Testis (tissue), 2 donors: ENCODE results near the gene IQCC.

Experiments used
- POLR2A ChIP-seq: fragments of 450-650 bp; IDR thresholded peaks from one replicate; pipeline ENCODE4 v1.6.1; 2017; ENCODE audit warnings: antibody characterized with exemption, mild to moderate bottlenecking, moderate library complexity
- TF ChIP-seq, protein P1 (sequence below), 3 experiments: fragments of 450-650 bp in 2 of 3; fragments of 200-600 bp in 1 of 3; sonication (generic) in 1 of 3; IDR thresholded peaks; one replicate each; pipeline ENCODE4 v1.5.1; 2016 to 2019; ENCODE audit warnings: antibody characterized with exemption in 3 of 3, mild to moderate bottlenecking in 2 of 3, moderate library complexity in 1 of 3

DNA sequence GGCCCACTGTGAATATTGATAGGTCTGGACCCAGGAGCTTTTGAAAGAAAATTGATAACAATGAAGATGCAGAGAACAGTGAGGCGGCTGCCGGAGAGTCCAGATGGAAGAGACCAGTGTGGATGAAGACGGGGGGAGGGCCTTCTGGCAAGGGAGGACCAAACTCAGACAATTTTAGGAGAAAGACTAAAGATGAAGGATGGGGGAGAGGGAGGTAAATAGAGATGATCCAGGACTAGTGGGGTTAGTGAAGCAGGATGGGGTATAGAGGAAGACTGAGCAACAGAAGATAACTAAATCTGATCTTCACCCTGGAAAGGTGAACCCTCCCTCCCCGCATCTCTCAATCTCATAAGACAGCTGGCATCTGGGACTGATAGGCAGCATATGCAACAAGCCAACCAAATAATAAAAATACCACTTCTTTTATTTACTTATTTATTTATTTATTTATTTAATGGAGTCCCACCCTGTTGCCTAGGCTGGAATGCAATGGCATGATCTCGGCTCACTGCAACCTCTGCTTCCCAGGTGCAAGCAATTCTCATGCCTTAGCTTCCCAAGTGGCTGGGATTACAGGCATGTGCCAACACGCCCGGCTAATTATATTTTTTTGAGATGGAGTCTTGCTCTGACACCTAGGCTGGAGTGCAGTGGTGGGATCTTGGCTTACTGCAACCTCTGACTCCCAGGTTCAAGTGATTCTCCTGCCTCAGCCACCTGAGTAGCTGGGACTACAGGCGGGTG, 27.3 kb downstream of the IQCC start:
- TF ChIP-seq, protein P1, sequence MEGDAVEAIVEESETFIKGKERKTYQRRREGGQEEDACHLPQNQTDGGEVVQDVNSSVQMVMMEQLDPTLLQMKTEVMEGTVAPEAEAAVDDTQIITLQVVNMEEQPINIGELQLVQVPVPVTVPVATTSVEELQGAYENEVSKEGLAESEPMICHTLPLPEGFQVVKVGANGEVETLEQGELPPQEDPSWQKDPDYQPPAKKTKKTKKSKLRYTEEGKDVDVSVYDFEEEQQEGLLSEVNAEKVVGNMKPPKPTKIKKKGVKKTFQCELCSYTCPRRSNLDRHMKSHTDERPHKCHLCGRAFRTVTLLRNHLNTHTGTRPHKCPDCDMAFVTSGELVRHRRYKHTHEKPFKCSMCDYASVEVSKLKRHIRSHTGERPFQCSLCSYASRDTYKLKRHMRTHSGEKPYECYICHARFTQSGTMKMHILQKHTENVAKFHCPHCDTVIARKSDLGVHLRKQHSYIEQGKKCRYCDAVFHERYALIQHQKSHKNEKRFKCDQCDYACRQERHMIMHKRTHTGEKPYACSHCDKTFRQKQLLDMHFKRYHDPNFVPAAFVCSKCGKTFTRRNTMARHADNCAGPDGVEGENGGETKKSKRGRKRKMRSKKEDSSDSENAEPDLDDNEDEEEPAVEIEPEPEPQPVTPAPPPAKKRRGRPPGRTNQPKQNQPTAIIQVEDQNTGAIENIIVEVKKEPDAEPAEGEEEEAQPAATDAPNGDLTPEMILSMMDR (IDR thresholded peaks at IDR 0.05), result no peak
- no peak for TF ChIP-seq POLR2A
